ENCODE results near the gene FERMT3.
"Not testable (repeated sequence)": the region's sequence is repeated elsewhere in the genome, so short reads cannot be mapped to it uniquely, and the experiment has no call there.

Gene FERMT3

GRCh38 chr11:64245797-64246620 lies 39.5 kb downstream of the FERMT3 start:
- no peak for DNase-seq (ENCODE audit: insufficient read length, low spot score)
- TF ChIP-seq POLR2AphosphoS5 (IDR thresholded peaks at IDR 0.05; ENCODE audit: low read depth, low read length) (no peak), POLR2A (IDR thresholded peaks at IDR 0.05; ENCODE audit: low read depth, low read length) (0 out of 2 replicates have a peak, but pooled peaks have one; percentile 23), TAF1 (IDR thresholded peaks at IDR 0.05; ENCODE audit: low read depth, low read length) (0 out of 2 replicates have a peak, but pooled peaks have one; percentile 17), PAX5 (IDR thresholded peaks at IDR 0.05; ENCODE audit: insufficient read depth, low read length, severe bottlenecking) (no peak), SPI1 (IDR thresholded peaks at IDR 0.05; ENCODE audit: low read depth, low read length) (no peak), POU2F2 (IDR thresholded peaks at IDR 0.05; ENCODE audit: low read depth, low read length) (no peak)
- peak; percentile 16 for FAIRE-seq

GRCh38 chr11:64246621-64246870 lies 40.0 kb downstream of the FERMT3 start:
- DNase-seq (ENCODE audit: insufficient read length, low spot score); FAIRE-seq: not testable (repeated sequence)

- DNase-seq (ENCODE audit: insufficient read length, low spot score): peak; percentile 85
- no peak for TF ChIP-seq TAF1 (IDR thresholded peaks at IDR 0.05; ENCODE audit: low read depth, low read length)
- no peak for TF ChIP-seq POLR2A (IDR thresholded peaks at IDR 0.05; ENCODE audit: low read depth, low read length)
- no peak for TF ChIP-seq POU2F2 (IDR thresholded peaks at IDR 0.05; ENCODE audit: low read depth, low read length)
- no peak for TF ChIP-seq SPI1 (IDR thresholded peaks at IDR 0.05; ENCODE audit: low read depth, low read length)
- no peak for TF ChIP-seq PAX5 (IDR thresholded peaks at IDR 0.05; ENCODE audit: insufficient read depth, low read length, severe bottlenecking)
- TF ChIP-seq POLR2AphosphoS5 (IDR thresholded peaks at IDR 0.05; ENCODE audit: low read depth, low read length): no peak
- FAIRE-seq: peak; percentile 59
Measured at GRCh38 chr11:64246871-64247728, 40.6 kb downstream of the FERMT3 start, which contains the start of gene PPP1R14B. Gene PPP1R14B, minus strand, starts transcription at chr11:64246943. Its CDS starts 270 bp downstream, at chr11:64246673.

GRCh38 chr11:64247729-64248531 lies 41.4 kb downstream of the FERMT3 start:
- no peak for TF ChIP-seq SPI1 (IDR thresholded peaks at IDR 0.05; ENCODE audit: low read depth, low read length)
- DNase-seq (ENCODE audit: insufficient read length, low spot score) (no peak), FAIRE-seq (no peak)

- FAIRE-seq (no peak), DNase-seq (ENCODE audit: insufficient read length, low spot score) (no peak)
- no peak for TF ChIP-seq PAX5 (IDR thresholded peaks at IDR 0.05; ENCODE audit: insufficient read depth, low read length, severe bottlenecking)
Measured at GRCh38 chr11:64248578-64248977, 42.1 kb downstream of the FERMT3 start.

- DNase-seq (ENCODE audit: insufficient read length, low spot score) (no peak), FAIRE-seq (no peak)
- no peak for TF ChIP-seq POLR2AphosphoS5 (IDR thresholded peaks at IDR 0.05; ENCODE audit: low read depth, low read length)
- no peak for TF ChIP-seq POU2F2 (IDR thresholded peaks at IDR 0.05; ENCODE audit: low read depth, low read length)
- no peak for TF ChIP-seq POLR2A (IDR thresholded peaks at IDR 0.05; ENCODE audit: low read depth, low read length)
- no peak for TF ChIP-seq TAF1 (IDR thresholded peaks at IDR 0.05; ENCODE audit: low read depth, low read length)
- no peak for TF ChIP-seq SPI1 (IDR thresholded peaks at IDR 0.05; ENCODE audit: low read depth, low read length)
- no peak for TF ChIP-seq PAX5 (IDR thresholded peaks at IDR 0.05; ENCODE audit: insufficient read depth, low read length, severe bottlenecking)
Measured at GRCh38 chr11:64249038-64249437, 42.5 kb downstream of the FERMT3 start.

- TF ChIP-seq SPI1 (IDR thresholded peaks at IDR 0.05; ENCODE audit: low read depth, low read length) (no peak), TAF1 (IDR thresholded peaks at IDR 0.05; ENCODE audit: low read depth, low read length) (no peak), POLR2AphosphoS5 (IDR thresholded peaks at IDR 0.05; ENCODE audit: low read depth, low read length) (no peak), POLR2A (IDR thresholded peaks at IDR 0.05; ENCODE audit: low read depth, low read length) (no peak), PAX5 (IDR thresholded peaks at IDR 0.05; ENCODE audit: insufficient read depth, low read length, severe bottlenecking) (no peak), POU2F2 (IDR thresholded peaks at IDR 0.05; ENCODE audit: low read depth, low read length) (no peak)
- DNase-seq (ENCODE audit: insufficient read length, low spot score): no peak
- no peak for FAIRE-seq
Measured at GRCh38 chr11:64249563-64250414, 43.3 kb downstream of the FERMT3 start.

GRCh38 chr11:64250415-64251015 lies 44.0 kb downstream of the FERMT3 start:
- no peak for TF ChIP-seq POU2F2 (IDR thresholded peaks at IDR 0.05; ENCODE audit: low read depth, low read length)
- TF ChIP-seq POLR2A (IDR thresholded peaks at IDR 0.05; ENCODE audit: low read depth, low read length): no peak
- no peak for TF ChIP-seq POLR2AphosphoS5 (IDR thresholded peaks at IDR 0.05; ENCODE audit: low read depth, low read length)
- TF ChIP-seq TAF1 (IDR thresholded peaks at IDR 0.05; ENCODE audit: low read depth, low read length): no peak
- TF ChIP-seq PAX5 (IDR thresholded peaks at IDR 0.05; ENCODE audit: insufficient read depth, low read length, severe bottlenecking): no peak
- no peak for TF ChIP-seq SPI1 (IDR thresholded peaks at IDR 0.05; ENCODE audit: low read depth, low read length)
- DNase-seq (ENCODE audit: insufficient read length, low spot score) (no peak), FAIRE-seq (no peak)
